Adrenal gland (tissue), 12 donors: ENCODE results near the gene FNDC1. TPM values are rescaled to one million over a fixed set of nuclear protein-coding genes. Genes with fewer than 3 reads are reported as not detected.

Experiments
- DNase-seq, 7 donors: peaks; one replicate each; pipeline ENCODE4 v3.0.0-alpha.2; 2019 to 2020
- H3K27ac ChIP-seq, 5 donors: fragments of 200-600 bp; sonication (generic) in 4 of 5; 1 replicate in 3 of 5; 2 replicates in 2 of 5; pipeline versions ENCODE4 v1.5.1 to v1.8.0; 2016 to 2020; ENCODE audit warnings: mild to moderate bottlenecking in 1 of 5
- H3K27me3 ChIP-seq: fragments of 200-600 bp; 2 replicates; pipeline ENCODE4 v1.8.0; 2021
- H3K36me3 ChIP-seq, 2 donors: fragments of 200-600 bp; replicated peaks in 1 of 2; 1 replicate in 1 of 2; 2 replicates in 1 of 2; pipeline versions ENCODE4 v1.5.1 to v1.8.0; 2018 to 2022
- H3K4me1 ChIP-seq, 2 donors: fragments of 200-600 bp; replicated peaks in 1 of 2; 1 replicate in 1 of 2; 2 replicates in 1 of 2; pipeline versions ENCODE4 v1.5.1 to v1.8.0; 2018 to 2021
- H3K4me3 ChIP-seq, 4 donors: fragments of 200-600 bp; sonication (generic) in 3 of 4; one replicate each; pipeline ENCODE4 v1.5.1; 2016 to 2018
- H3K9me3 ChIP-seq, 3 donors: fragments of 200-600 bp; sonication (generic) in 1 of 3; replicated peaks in 1 of 3; 1 replicate in 2 of 3; 2 replicates in 1 of 3; pipeline versions ENCODE4 v1.5.1 to v1.8.0; 2016 to 2021
- CTCF ChIP-seq, 6 experiments: fragments of 450-650 bp in 4 of 6; fragments of 200-600 bp in 2 of 6; sonication (generic) in 1 of 6; IDR thresholded peaks; 1 replicate in 5 of 6; 2 replicates in 1 of 6; pipeline versions ENCODE4 v1.5.1 to v1.8.0; 2016 to 2021; ENCODE audit warnings: antibody characterized with exemption in 6 of 6, mild to moderate bottlenecking in 2 of 6, moderate library complexity in 1 of 6
- POLR2A ChIP-seq, 2 donors: fragments of 450-650 bp; IDR thresholded peaks; one replicate each; pipeline ENCODE4 v1.6.1; 2017; ENCODE audit warnings: antibody characterized with exemption in 2 of 2, mild to moderate bottlenecking in 2 of 2, moderate library complexity in 1 of 2
- WGBS, 4 donors: extraction: QIAGEN DNeasy Blood & Tissue Kit in 2 of 4; methylation state at CpG; one replicate each; pipeline versions ENCODE4 v1.1.5 to v1.1.7; 2013 to 2017; 5-methylcytosine and 5-hydroxymethylcytosine counted together
- intact Hi-C, 2 donors: fragments of 100-400 bp; cut with DNase I; formaldehyde crosslinking; loops; one replicate each; pipeline versions ENCODE4 v1.14.1 to v1.15.0; 2022 to 2023
- polyA plus RNA-seq, 3 donors: library from polyadenylated mRNA; stranded (reverse); fragments of 200-250 nt in 2 of 3; fragments of 350-450 nt in 1 of 3; fragmentation: Illumina TruSeq in 1 of 3; extraction: RNeasy Lipid Tissue Mini Kit (QIAGEN cat#74804) in 1 of 3; gene quantifications; one replicate each; pipeline ENCODE4 v1.2.3, GENCODE V29; 2013 to 2014
- total RNA-seq, 9 donors: library from RNA; depleted of rRNA in 4 of 9; stranded (reverse); fragments of >200 nt in 4 of 9; fragments of 120-200 nt in 1 of 9; fragmentation: NEBNext Ultra II Directional in 1 of 9; extraction: Animal tissue kit (Norgen Biotek cat#: 25700) in 1 of 9; gene quantifications; one replicate each; pipeline versions ENCODE4 v1.1.0 to v1.2.4, GENCODE V29; 2013 to 2023
- donor health status: healthy with polysubstance abuse.
- donor health status: Bipolar disorder and iron deficiency.
- donor health status: DM: yes; HTN: yes; CAD: no.
- donor health status: DM: no; HTN: no; CAD: no.
- donor health status: DM: no; HTN: no; CAD: no.
- donor health status: DM: yes; HTN: yes; CAD: no.

FNDC1 gene
- total and polyA plus RNA-seq, 12 donors = 0.10 to 2.6 (median 0.83) TPM

DNA sequence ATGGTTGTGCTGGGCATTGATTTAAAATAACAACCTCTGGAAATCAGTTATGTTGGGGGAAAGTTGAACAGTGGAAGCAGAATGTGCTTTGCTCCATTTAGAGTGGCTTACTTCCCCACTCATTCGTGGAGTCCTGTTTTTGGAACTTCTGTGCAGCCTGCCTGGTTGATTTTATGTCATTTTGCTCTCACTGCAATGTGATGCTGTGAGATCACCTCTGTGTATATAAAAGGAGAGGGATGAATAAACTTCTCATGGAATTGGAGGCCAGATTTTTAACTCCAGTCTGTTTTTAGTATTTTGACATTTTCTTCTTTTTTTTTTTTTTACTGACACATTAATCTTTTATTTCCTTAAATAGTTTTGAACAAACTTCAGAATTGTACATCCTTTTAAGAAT lies 139.0 kb downstream of the FNDC1 start:
- no peaks in the 10 kb centered on the region for H3K4me1 ChIP-seq
- H3K4me3 ChIP-seq = no peak overlapping the region
- no peak overlapping the region for H3K27ac ChIP-seq
- no peaks in the 10 kb centered on the region for H3K27me3 ChIP-seq
- no peak for TF ChIP-seq CTCF (IDR thresholded peaks at IDR 0.05)
- no peak for TF ChIP-seq POLR2A (IDR thresholded peaks at IDR 0.05)
- WGBS, 4 donors = 0 to 17% (median 2%) methylated on average over 1 of the region's 1 CpG
- intact Hi-C loops = no loop called here
- no peaks in the 10 kb centered on the region for H3K36me3 ChIP-seq
- no peak for DNase-seq
- no peaks in the 10 kb centered on the region for H3K9me3 ChIP-seq

DNA sequence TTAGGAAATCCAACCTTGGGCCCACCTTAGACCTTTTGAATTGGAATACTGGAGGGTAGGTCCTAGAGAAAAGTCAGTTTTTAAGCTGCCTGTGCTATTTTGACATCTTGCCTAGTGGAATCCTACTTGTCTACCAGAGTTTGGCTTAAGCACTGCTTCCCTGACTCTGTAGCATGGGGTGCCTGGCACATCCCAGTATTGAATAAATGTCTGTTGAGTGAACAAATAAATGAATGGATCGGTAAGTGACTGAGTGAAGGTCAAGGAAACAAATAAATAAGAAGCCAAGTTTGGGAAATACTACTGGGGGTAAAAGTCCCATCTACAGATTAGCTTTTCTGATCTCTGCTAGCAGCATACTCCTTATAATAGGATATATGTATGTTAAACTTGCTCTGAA lies 140.5 kb downstream of the FNDC1 start:
- no peak for DNase-seq
- no peak overlapping the region for H3K4me3 ChIP-seq
- intact Hi-C loops = no loop called here
- no peak overlapping the region for H3K27ac ChIP-seq
- TF ChIP-seq CTCF (IDR thresholded peaks at IDR 0.05) = no peak
- no peak for TF ChIP-seq POLR2A (IDR thresholded peaks at IDR 0.05)
- WGBS, 4 donors = 80 to 94% (median 89%) methylated on average over 1 of the region's 1 CpG
- H3K4me1 ChIP-seq = no peaks in the 10 kb centered on the region
- H3K9me3 ChIP-seq = no peaks in the 10 kb centered on the region
- no peaks in the 10 kb centered on the region for H3K36me3 ChIP-seq
- H3K27me3 ChIP-seq = no peaks in the 10 kb centered on the region

DNA sequence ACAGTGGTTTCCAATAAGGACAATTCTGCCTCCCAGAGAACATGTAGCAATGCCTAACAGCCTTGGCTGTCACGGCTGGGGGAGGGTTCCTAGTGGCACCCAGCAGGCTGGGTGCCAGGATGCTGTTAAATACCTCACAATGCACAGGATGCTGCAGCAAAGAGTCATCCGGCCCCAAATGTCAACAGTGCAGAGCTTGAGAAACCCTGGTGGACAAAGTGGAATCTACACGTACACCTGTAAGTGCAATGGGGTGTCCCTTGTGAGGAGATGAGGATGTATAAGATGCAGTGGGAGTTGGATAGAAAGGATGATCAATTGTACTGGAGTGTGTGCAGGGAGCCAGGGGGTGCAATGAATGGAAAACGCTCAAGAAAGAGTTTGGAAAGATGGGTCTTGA lies 142.4 kb downstream of the FNDC1 start:
- H3K27me3 ChIP-seq = no peaks in the 10 kb centered on the region
- TF ChIP-seq POLR2A (IDR thresholded peaks at IDR 0.05) = no peak
- TF ChIP-seq CTCF (IDR thresholded peaks at IDR 0.05) = no peak
- no peaks in the 10 kb centered on the region for H3K4me1 ChIP-seq
- H3K36me3 ChIP-seq = no peaks in the 10 kb centered on the region
- no peak overlapping the region for H3K4me3 ChIP-seq
- 48 to 70% (median 56%) methylated on average over 4 of the region's 4 CpGs for WGBS, 4 donors
- DNase-seq = no peak
- H3K27ac ChIP-seq = peak overlapping the region in 1 of 5 donors; percentile 13
- H3K9me3 ChIP-seq = no peaks in the 10 kb centered on the region
- intact Hi-C loops = no loop called here

GRCh38 chr6:159312206-159312605 lies 143.0 kb downstream of the FNDC1 start:
- Histone ChIP-seq H3K4me1 (no peaks in the 10 kb centered on the region), H3K27me3 (no peaks in the 10 kb centered on the region), H3K4me3 (no peak overlapping the region), H3K27ac (peak overlapping the region in 1 of 5 donors; percentile 13), H3K9me3 (no peaks in the 10 kb centered on the region), H3K36me3 (no peaks in the 10 kb centered on the region)
- intact Hi-C loops = no loop called here
- no peak for DNase-seq
- WGBS, 4 donors = 47 to 56% (median 49%) methylated on average over 1 of the region's 1 CpG
- TF ChIP-seq POLR2A (IDR thresholded peaks at IDR 0.05) (no peak), CTCF (IDR thresholded peaks at IDR 0.05) (no peak)
